Amniotic stem cell (primary cell): Measurements from ENCODE around the gene LCE1E.

Experiments
- DNase-seq: peaks from one replicate; lab custom pipeline; 2025; lab: John Stamatoyannopoulos, UW

The LCE1E gene, protein sequence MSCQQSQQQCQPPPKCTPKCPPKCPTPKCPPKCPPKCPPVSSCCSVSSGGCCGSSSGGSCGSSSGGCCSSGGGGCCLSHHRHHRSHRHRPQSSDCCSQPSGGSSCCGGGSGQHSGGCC

DNA sequence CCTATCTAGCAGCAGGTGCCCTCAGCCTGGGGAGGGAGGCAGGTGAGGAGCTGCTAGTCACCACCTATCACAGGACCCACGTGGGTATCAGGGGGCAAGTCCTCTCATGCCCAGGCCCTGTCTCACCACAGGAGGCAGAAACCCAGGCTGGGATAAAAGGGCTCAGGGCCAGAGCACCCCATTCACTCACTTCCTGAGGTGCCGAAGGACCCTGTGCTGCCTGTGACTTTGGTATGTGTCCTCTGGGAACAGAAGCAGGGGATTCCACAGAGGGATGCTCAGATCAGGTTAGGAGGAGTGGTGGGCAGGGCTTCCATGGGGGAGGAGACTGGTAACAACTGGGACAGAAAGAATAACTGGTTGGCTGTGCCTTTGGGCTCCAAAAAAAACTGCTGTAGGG is at the start of gene LCE1E:
LCE1E (plus strand) TSS at position 181 of the 400 bp plus-strand sequence. CDS start 1,043 bp downstream, outside the sequence.
- DNase-seq, result no peak

DNA sequence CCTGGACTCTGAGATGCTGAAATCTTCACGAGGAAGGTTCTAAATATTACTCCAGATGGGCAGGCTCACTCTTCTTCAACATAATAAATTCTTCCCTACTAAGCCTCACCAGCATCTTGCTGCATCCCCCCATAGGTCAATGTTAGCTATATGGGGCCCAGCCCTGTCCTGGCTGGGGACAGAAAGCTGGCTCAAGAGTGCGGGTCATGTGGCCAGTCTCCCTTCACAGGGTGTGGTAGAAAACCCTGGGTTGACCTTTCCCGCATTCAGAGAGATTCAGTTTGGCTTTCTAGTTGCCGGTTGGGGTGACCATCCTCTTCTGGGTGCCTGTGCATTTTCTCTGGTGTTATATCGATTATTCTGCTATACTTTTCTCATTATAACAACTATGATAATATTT is 48.1 kb upstream of the LCE1E start:
- no peak for DNase-seq

DNA sequence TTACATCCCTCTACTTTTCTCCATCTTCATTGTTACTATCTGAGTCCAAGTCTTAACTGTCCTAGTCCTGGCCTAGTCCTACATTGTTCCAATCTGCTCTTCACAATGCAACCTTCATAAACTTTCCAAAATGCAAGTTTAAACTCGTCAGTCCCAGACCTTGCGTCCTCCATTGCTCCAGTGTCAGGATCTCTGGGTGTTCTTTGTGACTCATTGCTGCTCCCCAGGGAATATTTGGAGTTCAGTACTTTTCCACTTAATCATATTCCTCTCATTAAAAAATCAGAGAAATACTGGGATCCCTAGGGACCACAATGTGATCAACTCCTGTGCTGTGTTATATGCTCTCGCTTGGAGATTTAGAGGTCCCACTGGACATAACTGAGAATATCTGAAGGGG is 46.2 kb upstream of the LCE1E start:
- DNase-seq, result no peak

DNA sequence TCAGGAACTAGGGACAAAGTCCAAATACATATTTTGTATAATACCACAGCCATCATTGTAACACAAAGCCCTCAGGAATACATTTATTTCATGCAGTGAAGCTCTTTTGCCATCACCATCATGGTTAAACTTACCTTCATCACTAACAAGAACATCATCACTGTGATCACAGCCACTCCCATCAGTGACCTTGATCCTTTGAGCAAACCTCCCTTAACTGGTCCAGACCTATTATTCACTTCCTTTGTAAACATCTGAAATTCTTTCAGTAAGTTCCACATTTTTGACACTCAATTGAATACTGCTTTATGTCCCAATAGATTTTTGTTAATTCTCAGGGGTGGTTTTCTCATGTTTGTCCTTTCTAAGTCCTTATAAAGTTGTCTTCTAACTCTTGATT is 44.4 kb upstream of the LCE1E start:
- no peak for DNase-seq

DNA sequence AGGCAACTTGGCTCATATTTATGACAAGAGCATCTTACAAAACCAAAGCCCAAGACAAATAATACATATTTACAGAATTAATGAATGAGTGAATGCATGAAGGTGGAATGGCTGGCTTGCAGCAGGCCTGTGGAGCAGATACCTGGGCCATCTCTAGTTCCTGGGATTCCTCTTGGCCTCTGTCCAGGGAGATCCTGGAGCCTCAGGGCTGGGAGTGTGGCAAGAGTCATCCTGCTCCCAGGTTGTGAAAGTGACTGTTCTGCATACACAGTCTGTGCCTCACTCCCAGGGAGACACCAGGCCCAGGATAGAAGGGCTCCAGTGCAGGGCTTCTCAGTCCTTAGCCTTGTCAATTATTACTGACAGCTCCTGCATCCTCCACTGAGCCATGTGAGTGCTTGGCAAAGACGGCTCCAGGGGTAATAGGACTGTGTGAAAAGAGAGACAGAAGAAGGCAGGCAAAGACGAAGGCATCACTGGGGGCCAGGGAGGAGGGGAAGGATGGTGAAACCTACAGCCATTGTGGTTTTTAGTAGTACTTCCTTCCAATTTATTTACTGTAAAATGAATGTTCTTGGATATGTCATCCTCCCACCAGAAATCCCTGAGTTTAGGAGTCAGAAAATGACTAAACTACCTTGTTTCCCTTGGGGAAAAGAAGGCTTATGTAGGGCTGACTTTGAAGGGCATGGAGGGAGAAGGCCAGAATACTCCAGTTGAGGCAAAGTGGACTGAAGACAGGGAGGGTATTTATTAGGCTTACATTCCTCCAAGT is 42.5 kb upstream of the LCE1E start:
- DNase-seq, result no peak

DNA sequence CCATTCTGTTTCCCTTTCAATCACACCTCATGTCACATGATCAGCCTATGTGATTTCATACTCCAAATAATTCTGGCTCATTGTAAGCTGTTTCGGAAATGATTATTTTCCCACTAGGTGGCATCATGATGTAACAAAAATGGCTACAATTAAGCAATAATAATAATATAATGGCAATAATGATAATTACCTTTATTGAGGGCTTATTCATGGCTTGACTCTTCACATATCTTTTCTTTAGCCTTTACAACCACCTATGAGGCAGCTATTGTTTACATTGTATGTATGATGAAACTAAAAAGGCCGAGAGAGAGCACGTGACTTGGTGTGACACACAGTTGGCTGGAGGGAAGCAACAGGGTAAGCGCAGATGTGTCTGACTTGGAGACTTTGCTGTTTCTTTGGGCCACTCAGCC is 40.8 kb upstream of the LCE1E start:
- no peak for DNase-seq

DNA sequence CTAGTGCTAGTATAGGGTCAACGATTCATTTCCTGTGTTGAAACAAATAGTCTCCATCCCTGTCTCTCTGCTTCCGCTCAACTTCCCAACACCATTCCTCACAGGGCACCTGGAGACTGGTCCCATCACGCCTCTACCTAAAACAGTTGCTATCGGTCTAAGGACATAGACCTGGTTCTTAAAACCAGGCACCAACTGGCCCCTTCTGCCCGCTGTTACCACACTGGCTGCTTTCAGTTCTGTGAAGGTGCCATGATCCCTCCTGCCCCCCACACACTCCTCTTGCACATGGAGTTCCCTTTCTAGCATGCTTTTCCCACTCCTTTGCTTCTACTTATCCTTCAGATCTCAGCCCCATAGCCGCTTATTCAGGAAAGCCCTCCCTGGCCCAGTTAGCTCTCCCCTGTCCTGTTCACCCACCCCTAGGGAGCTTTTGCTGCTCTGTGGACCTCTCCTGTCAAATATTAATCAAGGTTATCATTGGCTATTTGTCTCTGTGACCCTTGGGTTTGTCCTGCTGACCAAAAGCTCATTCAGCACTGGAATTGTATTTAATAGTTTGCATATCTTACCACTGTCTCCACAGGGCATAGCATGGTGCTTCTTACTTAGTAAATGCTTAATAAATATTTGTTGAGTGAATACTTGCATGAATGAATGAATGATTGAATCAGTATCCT is 40.2 kb upstream of the LCE1E start:
- no peak for DNase-seq

DNA sequence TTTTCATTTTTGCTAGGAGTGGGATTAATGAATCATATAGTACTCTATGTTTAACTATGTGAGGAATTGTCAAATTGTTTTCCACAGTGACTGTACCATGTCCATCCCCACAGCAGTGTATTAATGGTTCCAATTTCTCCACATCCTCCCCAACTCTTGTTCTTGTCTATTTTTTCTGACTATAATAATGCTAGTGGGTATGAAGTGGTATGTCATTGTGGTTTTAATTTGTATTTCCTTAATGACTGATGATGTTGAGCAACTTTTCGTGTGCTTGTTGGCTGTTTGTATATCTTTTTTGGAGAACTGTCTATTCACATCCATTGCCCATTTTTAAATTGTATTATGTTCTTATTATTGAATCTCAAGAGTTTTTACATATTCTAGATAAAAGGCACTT is 38.2 kb upstream of the LCE1E start:
- DNase-seq, result no peak

DNA sequence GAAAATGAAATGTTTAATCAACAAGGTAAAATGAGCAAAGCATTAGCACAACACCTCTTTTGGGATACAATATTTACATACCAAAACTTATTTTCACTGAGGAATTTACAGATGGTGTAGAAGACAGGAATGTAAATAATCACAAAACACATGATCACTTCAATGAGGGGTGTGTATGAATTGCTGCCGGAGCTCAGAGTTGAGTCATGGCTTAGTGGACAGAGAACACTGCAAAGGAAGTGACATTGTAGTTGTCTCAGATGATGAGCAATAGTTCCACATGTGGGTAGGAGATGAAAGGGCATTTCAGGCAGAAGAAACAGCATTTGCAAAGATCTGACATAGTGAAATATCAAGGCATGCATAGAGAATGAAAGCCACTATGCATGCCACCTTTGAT is 33.8 kb upstream of the LCE1E start:
- no peak for DNase-seq

DNA sequence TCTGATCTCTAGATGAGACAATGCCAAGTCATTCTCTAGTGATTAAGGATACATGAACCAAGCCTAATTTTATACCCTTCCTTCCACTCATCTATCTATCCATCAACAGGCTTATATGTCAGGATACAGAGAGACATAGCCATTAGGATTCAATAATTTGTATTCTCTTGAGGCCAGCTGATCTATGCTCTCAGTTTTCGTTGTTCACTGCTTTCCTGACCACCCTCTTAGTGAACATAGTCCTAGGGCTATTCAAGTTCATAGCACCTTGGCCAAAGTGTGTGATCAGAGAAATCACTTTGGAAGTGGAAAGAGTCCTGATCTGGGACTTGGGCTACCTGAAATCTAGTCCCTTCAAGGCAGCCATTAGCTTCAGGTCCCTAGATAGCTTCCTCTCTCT is 32.5 kb upstream of the LCE1E start:
- DNase-seq, result no peak

DNA sequence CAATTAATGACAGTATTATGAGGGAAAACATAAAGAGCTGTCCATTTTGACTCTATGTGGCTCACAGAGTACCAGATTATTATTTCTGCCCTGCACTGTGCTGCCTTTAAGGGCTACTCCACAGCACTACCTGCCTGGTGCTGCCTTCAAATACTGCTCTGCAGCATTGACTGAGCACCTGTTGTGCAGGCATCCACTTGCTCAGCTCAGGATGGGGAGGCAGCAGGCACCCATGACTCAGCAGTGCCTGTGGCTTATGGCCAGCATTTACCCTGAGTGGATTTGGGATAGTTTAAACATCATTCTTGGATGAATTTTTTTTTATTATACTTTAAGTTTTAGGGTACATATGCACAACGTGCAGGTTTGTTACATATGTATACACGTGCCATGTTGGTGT is 29.2 kb upstream of the LCE1E start:
- no peak for DNase-seq

DNA sequence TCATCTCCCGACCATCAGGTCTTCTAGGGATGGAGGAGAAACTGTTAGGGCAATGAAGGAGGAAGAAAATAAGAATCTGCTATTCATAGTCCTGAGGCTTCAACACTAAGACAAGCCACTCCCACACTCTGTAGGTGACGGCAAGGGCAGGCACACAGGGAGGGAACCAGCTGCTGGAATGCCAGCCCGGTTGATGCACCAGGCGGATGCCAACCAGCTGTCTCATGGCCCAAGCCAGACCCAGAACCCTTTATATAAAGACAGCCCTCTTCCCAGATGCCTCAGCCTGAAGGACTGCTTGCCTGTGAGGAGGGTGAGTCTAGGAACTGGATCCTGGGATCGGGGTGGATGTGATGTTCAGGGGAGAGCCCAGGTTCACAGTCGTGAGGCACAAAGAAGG is 28.3 kb upstream of the LCE1E start, which contains the start of gene KPRP:
KPRP (plus strand) TSS at position 279 of the 400 bp plus-strand sequence. CDS start 1,564 bp downstream, outside the sequence.
- no peak for DNase-seq

DNA sequence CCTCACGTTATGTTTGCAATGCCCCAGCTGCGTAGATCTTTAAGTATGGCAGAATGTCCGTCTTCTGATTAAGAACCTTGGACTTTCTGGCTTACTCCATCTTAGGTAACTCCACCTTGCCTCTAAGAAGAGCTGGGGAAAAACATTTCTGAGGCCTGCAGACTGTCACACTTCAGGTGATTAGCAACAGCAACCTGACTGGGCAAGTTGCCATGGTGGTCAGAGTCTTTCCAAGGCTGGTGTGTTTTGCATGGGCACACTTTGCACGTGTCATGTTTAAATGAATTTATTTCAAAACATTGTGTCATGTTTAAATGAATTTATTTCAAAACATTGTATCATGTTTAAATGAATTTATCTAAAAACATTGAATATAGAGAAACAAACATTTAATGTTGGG is 27.4 kb upstream of the LCE1E start:
- no peak for DNase-seq

DNA sequence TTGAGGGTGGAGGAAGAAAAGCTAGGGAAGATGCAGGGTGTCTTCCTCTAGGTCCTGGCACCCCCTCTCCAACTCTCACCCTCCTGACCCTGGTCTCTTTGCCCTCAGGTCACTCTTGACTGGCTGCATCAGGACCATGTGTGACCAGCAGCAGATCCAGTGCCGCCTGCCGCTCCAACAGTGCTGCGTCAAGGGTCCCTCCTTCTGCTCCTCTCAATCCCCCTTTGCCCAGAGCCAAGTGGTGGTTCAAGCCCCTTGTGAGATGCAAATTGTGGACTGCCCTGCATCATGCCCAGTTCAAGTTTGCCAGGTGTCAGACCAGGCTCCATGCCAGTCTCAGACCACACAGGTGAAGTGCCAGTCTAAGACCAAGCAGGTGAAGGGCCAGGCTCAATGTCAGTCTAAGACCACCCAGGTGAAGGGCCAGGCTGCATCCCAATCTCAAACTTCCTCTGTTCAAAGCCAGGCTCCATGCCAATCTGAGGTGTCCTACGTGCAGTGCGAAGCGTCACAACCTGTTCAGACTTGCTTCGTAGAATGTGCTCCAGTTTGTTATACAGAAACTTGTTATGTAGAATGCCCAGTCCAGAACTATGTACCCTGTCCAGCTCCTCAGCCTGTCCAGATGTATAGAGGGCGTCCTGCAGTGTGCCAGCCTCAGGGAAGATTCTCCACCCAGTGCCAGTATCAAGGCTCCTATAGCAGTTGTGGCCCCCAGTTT is 26.4 kb upstream of the LCE1E start:
- no peak for DNase-seq

DNA sequence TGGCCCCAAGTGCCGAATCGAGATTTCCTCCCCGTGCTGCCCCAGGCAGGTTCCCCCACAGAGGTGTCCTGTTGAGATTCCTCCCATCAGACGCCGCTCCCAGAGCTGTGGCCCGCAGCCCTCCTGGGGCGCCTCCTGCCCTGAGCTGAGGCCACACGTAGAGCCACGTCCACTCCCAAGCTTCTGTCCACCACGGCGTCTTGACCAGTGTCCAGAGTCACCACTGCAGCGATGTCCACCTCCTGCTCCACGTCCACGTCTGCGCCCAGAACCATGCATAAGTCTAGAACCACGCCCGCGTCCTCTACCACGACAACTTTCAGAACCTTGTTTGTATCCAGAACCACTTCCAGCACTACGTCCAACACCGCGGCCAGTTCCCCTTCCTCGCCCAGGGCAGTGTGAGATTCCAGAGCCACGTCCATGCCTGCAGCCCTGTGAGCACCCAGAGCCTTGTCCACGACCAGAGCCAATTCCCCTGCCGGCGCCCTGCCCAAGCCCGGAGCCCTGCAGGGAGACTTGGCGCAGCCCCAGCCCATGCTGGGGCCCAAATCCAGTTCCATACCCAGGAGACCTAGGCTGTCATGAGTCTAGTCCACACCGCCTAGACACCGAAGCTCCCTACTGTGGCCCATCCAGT is 25.4 kb upstream of the LCE1E start:
- DNase-seq, result no peak

DNA sequence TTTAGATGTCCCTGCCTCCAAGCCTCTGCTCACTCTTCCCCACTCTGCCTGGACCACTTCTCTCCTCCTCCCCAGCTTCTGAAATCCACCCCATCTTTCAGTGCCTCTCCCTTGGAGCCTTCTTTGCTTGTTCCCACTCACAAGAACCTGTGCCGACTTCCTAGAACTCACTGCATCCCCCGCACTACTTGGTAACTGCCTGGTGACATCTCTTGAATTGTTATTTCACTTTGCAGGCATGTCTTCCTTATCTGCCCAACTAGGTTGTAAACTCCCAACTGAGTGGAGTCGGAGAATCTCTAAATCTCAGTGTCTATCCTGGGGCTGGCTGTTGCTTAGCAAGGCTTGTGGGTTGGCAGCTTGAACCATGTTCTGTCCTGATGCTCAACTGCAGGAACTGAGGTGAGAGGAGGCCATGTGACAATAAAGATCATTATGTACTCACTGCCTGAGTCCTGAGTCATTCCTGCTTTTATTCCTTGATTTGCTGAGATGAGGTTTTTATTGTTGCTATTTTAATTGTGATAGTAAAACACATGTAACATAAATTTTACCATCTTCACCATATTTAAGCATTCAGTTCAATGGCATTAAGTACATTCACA is 24.3 kb upstream of the LCE1E start:
- DNase-seq, result no peak

DNA sequence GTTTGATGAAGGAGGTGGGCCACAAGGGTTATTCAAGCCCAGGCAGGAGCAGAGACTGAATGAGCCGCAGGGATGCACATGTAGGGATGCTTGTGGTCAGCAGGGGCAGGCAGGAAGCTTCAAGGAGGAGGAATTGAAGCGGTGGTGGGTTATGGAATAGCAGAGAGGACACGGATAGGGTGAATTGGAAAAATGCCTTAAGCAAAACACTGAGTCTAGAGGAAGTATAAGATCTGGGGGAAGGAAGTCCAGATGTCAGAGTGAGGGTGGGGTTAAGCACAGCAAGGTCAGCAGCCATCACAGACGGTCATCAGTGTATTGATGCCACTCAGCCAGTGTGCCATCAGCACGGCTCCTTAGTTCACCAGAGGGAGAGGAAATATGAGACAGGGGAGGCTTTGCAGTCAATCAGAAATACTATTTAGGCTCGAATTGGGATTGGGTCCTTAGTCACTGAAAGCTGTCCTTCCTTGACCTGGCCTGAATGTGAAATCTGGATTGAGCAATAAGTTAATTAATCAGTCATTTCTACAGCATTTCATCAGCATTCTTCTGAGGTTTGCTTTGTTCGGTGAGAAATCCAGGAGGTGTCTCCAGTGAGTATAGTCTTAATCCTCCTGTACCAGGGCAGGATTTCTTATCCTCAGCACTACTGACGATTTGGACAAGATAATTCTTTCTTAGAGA is 17.1 kb upstream of the LCE1E start:
- DNase-seq, result no peak

DNA sequence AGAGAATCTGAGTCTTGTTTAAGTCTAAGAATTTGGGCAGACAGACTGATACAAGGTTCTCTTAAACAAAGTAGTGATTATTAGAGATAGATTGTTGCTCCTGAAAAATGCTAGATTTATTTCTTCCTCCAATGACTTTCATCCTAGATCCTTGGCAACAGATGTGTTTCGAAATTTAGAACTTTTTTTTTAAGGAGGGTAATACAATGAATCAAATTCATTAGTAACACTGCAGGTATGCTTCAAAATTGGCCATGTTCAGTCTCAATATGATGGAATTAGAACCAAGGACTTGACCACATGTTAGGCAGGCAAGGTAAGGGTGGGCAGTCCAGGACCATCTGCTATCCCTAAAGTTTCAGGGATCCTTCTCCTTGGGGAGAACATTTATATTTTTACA is 15.6 kb upstream of the LCE1E start:
- no peak for DNase-seq

DNA sequence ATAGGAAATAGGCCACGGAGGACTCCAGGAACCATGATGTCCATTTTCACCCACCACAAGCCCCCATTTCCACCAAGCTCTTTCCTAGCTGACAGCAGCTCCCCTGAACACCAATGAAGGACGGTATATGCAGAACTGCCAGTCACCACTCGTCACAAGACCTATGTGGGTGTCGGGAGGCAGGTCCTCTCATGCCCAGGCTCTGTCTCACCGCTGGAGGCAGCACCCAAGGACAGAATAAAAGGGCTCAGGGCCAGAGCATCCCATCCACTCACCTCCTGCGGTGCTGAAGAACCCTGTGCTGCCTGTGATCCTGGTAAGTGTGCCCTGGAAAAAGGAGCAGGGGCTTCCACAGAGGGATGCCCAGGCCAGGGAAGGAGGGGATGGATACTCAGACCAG is 11.2 kb upstream of the LCE1E start, which contains the start of gene LCE1F:
LCE1F (plus strand) TSS at position 266 of the 400 bp plus-strand sequence. CDS start 1,232 bp downstream, outside the sequence.
- DNase-seq, result no peak

DNA sequence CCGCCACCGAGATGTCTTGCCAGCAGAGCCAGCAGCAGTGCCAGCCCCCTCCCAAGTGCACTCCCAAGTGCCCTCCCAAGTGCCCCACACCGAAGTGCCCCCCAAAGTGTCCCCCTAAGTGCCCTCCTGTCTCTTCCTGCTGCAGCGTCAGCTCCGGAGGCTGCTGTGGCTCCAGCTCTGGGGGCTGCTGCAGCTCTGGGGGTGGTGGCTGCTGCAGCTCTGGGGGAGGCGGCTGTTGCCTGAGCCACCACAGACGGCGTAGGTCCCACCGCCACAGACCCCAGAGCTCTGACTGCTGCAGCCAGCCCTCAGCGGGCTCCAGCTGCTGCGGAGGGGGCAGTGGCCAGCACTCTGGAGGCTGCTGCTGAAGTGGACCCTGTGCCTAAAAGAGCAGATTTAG is 9.7 kb upstream of the LCE1E start:
- DNase-seq, result no peak
